Liver (tissue), 3 donors: ENCODE data around the gene STING1.

Experiments used
- CTCF ChIP-seq: fragments of 150-350 bp; IDR thresholded peaks from 2 replicates; pipeline ENCODE4 v1.5.1; 2017; ENCODE audit warnings: improper control_type of control experiment, low read depth, low read length; ENCODE audit not compliant: missing input control
- EGR1 ChIP-seq, 2 donors: IDR thresholded peaks; 2 replicates each; pipeline ENCODE4 v1.6.1; 2016 to 2018; ENCODE audit warnings: antibody characterized with exemption in 2 of 2, low read depth in 2 of 2
- JUND ChIP-seq, 2 donors: IDR thresholded peaks; 2 replicates each; pipeline ENCODE4 v1.6.1; 2016; ENCODE audit warnings: antibody characterized with exemption in 2 of 2
- SP1 ChIP-seq: IDR thresholded peaks from 2 replicates; pipeline ENCODE4 v1.6.1; 2018; ENCODE audit warnings: antibody characterized with exemption, mild to moderate bottlenecking
- TAF1 ChIP-seq: conservative IDR thresholded peaks from 2 replicates; pipeline ENCODE4 v1.6.1; 2016; ENCODE audit warnings: antibody characterized with exemption, mild to moderate bottlenecking
- YY1 ChIP-seq: IDR thresholded peaks from 2 replicates; pipeline ENCODE4 v1.6.1; 2016; ENCODE audit warnings: antibody characterized with exemption, mild to moderate bottlenecking
- TF ChIP-seq, protein P1 (sequence below): IDR thresholded peaks from 2 replicates; pipeline ENCODE4 v1.6.1; 2016; ENCODE audit warnings: antibody characterized with exemption
- TF ChIP-seq, protein P2 (sequence below): IDR thresholded peaks from 2 replicates; pipeline ENCODE4 v1.6.1; 2016; ENCODE audit warnings: antibody characterized with exemption, mild to moderate bottlenecking
- donor health status: healthy.
- donor health status: healthy.

DNA sequence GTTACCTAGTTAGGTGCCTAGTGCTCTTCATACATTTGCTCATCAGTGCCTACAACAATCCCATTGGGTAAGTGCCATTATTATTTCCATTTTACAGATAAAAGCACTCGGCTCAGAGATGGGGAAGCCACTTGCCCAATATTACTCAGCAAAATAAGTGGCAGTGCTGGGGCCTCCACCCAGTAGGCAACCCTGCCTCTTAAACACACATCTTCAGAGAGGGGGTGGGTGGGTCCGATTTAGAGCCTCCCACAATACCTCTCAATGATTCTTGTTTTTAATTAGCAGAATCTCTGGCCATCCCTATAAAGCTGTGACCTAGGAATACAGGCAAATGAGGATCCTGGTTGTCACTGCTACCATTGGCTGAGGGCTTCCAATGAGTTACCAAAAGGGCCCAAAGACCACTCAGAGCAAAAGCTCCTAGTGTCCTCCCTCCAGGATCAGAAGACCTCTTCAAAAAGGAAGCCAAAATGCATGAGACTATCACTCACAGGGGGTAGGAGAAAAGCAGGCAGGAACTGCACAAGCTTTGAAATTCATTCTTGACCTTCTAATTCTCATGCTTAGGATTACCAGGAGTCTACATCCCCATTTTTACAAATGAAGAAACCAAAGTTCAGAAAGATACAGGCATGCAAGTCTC, 42.5 kb upstream of the STING1 start:
- no peak for TF ChIP-seq CTCF
- no peak for TF ChIP-seq TAF1
- TF ChIP-seq, protein P1, sequence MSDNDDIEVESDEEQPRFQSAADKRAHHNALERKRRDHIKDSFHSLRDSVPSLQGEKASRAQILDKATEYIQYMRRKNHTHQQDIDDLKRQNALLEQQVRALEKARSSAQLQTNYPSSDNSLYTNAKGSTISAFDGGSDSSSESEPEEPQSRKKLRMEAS: no peak
- no peak for TF ChIP-seq EGR1 (IDR thresholded peaks at IDR 0.05; ENCODE audit: low read depth in 2 of 2)
- TF ChIP-seq JUND (IDR thresholded peaks at IDR 0.05): no peak
- TF ChIP-seq, protein P2, sequence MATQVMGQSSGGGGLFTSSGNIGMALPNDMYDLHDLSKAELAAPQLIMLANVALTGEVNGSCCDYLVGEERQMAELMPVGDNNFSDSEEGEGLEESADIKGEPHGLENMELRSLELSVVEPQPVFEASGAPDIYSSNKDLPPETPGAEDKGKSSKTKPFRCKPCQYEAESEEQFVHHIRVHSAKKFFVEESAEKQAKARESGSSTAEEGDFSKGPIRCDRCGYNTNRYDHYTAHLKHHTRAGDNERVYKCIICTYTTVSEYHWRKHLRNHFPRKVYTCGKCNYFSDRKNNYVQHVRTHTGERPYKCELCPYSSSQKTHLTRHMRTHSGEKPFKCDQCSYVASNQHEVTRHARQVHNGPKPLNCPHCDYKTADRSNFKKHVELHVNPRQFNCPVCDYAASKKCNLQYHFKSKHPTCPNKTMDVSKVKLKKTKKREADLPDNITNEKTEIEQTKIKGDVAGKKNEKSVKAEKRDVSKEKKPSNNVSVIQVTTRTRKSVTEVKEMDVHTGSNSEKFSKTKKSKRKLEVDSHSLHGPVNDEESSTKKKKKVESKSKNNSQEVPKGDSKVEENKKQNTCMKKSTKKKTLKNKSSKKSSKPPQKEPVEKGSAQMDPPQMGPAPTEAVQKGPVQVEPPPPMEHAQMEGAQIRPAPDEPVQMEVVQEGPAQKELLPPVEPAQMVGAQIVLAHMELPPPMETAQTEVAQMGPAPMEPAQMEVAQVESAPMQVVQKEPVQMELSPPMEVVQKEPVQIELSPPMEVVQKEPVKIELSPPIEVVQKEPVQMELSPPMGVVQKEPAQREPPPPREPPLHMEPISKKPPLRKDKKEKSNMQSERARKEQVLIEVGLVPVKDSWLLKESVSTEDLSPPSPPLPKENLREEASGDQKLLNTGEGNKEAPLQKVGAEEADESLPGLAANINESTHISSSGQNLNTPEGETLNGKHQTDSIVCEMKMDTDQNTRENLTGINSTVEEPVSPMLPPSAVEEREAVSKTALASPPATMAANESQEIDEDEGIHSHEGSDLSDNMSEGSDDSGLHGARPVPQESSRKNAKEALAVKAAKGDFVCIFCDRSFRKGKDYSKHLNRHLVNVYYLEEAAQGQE: no peak
- no peak for TF ChIP-seq YY1
- no peak for TF ChIP-seq SP1
